NCI-H146 treated with DMSO at 0.1 percent for 48 hours (cell line): ENCODE data around the gene BABAM2.
A peak's percentile ranks its signal among the peaks of the same experiment; 100 is the strongest.

ENCODE experiments used
- DNase-seq: peaks from one replicate; lab custom pipeline; 2025; ENCODE audit not compliant: unreplicated experiment; lab: John Stamatoyannopoulos, UW

Gene BABAM2

DNA sequence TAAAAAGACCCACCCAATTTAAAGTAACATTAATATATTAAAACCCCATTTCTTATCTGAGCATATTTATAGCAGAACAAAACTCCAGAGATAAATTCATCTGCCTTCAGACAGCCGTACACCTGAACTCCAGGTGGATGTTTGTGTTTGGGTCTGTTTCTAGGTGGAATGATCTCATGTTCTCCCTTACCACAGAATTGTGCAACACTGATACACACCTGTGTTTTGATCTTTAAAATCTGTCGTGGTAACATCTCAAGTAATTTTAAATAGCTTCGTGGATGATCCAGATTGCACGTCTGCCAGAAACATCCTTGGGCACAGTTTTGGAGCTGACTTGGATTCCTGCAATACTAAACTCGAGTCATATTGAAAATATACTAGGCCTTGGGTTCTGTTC is 294.6 kb downstream of the BABAM2 start:
- no peak for DNase-seq

GRCh38 chr2:28185891-28186290 is 295.4 kb downstream of the BABAM2 start:
- DNase-seq = no peak

- no peak for DNase-seq
Observed at GRCh38 chr2:28187186-28187585, 296.7 kb downstream of the BABAM2 start.

GRCh38 chr2:28188436-28188835 is 297.9 kb downstream of the BABAM2 start:
- no peak for DNase-seq

- DNase-seq = no peak
Observed at GRCh38 chr2:28193630-28194403, 303.3 kb downstream of the BABAM2 start.

DNA sequence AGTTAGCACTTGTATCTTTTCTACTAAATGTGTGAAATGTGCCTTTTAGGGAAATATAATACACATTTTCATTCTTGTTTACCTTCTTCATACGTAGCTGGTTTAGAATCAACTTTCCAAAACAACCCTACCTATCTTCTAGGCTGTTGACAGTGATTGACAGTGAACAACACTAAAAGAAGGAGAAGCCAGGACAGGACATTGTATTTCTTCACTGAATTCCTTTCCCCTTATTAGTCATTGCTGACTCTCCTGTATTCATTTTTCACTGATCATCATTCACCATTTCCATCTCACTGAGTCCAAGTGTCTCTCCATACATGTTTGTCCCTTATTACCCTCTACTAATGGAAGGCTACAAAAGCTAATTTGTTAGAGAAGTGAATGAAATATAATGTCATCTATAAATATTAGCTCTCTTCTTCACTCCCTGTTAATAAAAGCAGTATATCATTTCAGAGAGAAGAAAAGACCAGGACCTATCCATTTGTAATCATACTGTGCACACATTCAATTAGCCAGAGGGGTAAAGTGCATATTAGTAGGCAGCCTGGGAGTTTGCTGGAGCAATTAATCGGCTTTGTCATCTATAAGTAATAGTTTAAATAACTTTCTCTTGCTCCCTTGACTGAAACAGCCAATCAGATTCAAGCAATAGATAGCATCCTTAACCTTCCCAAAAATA is 309.6 kb downstream of the BABAM2 start:
- peak; percentile 38 for DNase-seq

GRCh38 chr2:28201671-28202180 is 311.2 kb downstream of the BABAM2 start:
- no peak for DNase-seq

DNA sequence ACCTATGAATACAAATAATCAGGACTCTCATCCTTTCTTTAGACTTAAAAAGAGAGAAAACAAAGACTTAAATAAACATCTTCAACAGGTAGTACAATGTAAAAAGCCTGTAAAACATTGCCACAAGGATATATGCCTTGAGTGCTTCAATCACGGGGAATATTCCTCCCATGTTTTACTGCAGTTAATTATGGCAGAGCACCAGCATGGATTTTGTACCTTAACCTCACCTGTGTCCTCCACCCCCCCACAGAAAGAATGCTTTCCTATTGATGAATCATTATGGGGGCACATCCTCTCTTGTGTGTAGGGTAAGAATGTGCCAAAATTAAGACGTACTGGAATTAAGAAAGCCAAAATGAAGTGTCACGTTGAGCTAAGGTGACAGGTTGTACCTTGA is 312.2 kb downstream of the BABAM2 start:
- no peak for DNase-seq

DNA sequence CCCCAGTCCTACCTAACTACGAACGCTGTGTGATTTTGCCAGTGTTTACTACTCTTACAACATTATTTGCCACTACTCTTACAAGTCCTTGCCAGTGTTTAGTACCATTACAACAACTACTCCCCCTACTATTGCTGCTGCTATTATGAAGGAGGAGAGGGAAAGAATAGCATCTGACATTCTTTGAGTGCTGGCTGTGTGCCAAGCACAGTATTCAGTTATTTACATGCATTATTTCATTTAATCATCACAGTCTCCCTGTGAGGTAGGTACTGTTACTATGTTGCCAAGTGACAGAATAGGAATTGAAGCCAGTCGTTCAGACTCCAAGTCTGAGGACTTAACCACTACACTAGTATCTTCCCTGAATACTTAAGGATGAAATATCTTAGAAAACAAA is 316.2 kb downstream of the BABAM2 start:
- peak; percentile 11 for DNase-seq

DNA sequence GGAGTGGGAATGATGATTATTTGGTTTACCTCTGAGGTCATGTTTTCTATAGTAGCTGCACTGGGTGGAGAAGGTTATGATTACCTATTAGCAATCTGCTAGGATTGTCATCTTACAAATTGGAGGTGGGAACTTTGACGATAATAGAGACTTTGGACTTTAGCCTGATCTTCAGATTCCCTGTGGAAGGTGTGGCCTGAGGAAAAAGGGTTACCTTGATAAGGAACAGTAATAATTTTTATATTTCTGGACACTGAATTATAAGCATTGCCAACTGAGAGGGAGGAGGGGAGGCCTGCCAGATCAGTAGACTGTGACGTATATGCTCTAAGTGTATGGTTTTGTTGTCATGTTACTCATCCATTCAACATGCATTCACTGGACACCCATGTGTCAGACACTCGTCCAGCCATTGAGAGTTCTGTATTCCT is 318.7 kb downstream of the BABAM2 start:
- DNase-seq = no peak

GRCh38 chr2:28209864-28210263 is 319.3 kb downstream of the BABAM2 start:
- no peak for DNase-seq

- no peak for DNase-seq
Observed at GRCh38 chr2:28210535-28210934, 320.0 kb downstream of the BABAM2 start.

GRCh38 chr2:28216331-28216730 is 325.8 kb downstream of the BABAM2 start:
- peak; percentile 78 for DNase-seq

DNA sequence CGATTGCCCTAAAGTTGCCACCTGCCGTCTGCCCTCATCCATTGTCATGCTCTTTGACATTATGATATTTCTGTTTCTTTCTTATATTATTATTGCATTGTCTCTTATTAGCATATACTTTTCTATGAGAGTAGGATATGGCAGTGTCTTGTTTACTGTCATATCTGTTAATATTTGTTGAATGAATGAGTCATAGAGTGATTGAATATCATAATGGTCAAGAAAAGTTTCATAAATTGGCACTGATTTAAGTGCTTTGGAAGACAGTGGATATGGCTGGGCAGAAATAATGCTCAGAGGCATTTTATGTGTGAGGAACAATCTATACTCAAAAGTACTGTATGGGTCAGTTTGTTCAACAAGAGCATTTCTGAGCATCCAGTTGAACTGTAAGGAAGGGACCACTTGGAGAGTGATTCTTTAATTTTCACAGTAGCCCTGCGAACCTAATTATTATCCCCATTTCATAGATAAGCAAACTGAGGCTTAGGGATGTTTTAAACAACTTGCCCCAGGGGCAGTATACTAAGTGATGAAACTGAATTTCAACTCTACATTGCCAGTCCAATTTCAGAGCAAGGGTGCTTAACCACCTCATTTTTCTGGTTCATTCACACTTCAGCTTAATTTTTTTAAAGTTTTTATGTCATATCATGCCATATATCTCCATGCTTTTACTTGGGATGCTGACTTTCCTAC is 326.7 kb downstream of the BABAM2 start:
- DNase-seq = no peak

GRCh38 chr2:28219138-28219537 is 328.6 kb downstream of the BABAM2 start:
- DNase-seq = no peak

DNA sequence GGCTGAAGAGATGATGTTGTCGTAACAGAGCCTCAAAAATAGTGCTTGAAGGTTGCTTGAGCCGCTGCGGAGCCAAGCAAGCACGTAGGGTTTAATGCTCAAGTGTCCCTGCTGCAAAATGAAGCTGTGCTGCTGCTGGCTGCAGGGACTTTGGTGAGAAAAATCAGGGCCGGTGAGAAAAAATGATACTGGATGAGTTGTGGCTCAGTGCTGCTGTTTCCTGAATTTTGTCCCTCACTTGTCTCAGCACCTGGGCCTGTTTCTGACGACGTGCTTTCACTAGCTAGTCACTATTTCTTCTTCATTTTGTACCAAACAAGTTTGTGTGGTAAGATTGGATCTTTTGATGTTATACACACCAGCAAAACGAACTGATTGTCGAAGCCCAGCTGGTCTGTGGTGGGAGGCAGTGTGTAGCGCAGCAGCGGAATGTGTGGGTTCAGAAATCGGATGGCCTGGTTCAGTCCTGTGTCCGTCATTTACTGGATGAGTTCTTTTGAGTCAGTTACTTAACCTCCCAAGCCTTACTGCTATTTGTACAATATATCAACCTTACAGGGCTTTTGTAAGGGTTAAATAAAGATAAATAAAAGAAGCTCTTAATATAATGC is 329.3 kb downstream of the BABAM2 start:
- no peak for DNase-seq

- DNase-seq = no peak
Observed at GRCh38 chr2:28224648-28225472, 334.3 kb downstream of the BABAM2 start.

- no peak for DNase-seq
Observed at GRCh38 chr2:28225473-28226080, 335.0 kb downstream of the BABAM2 start.

DNA sequence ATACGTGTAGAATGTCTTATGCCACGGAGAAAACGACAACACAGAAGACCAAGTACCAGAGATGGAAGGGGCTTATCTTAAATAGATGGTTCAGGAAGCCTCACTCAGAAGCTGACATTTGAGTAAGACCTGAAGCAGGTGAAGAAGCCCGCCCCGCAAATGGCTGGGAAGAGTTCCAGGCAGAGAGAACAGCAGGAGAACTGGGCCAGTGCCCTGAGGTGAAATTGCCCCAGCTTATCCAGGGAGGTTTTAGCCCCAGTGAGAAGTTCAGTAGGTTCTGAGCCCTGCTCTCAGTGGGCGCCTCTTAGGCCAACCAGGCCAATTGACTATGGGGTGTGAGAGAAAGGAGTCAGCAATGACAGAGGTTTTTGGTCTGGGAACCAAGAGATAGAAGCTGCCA is 336.0 kb downstream of the BABAM2 start:
- no peak for DNase-seq

GRCh38 chr2:28227498-28227897 is 337.0 kb downstream of the BABAM2 start:
- DNase-seq = no peak
